Measurements from ENCODE around the gene TMEFF2.

Gene TMEFF2

DNA sequence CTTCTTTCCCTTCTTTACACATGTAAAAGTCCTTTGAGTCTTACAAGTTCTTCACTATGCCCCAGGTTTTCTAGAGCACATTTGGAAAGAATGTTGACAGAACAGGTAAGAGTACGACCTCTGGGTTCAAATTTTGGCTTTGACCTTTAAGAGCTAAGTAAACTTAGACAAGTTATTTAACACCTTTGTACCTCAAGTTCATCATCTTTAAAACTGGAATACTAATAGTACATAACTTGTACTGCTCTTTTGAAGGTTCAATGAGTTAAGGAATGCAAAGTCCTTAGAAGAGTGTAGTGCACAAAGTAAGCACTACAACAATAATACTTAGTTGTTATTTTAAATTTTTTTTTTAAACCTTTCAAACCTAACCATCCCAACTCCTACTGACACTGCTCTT, 156.6 kb downstream of the TMEFF2 start:
- TF ChIP-seq EZH2phosphoT487 (IDR thresholded peaks at IDR 0.05; ENCODE audit: borderline replicate concordance) = no peak
- TF ChIP-seq, protein P1, sequence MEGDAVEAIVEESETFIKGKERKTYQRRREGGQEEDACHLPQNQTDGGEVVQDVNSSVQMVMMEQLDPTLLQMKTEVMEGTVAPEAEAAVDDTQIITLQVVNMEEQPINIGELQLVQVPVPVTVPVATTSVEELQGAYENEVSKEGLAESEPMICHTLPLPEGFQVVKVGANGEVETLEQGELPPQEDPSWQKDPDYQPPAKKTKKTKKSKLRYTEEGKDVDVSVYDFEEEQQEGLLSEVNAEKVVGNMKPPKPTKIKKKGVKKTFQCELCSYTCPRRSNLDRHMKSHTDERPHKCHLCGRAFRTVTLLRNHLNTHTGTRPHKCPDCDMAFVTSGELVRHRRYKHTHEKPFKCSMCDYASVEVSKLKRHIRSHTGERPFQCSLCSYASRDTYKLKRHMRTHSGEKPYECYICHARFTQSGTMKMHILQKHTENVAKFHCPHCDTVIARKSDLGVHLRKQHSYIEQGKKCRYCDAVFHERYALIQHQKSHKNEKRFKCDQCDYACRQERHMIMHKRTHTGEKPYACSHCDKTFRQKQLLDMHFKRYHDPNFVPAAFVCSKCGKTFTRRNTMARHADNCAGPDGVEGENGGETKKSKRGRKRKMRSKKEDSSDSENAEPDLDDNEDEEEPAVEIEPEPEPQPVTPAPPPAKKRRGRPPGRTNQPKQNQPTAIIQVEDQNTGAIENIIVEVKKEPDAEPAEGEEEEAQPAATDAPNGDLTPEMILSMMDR (conservative IDR thresholded peaks at IDR 0.05; ENCODE audit: low read length) = no peak
- H3K4me1 ChIP-seq (ENCODE audit: insufficient read depth, low read length, poor library complexity, severe bottlenecking) = peaks cover 7% of the 10 kb centered on the region
- H3F3A ChIP-seq (ENCODE audit: low read depth) = no peaks in the 10 kb centered on the region

DNA sequence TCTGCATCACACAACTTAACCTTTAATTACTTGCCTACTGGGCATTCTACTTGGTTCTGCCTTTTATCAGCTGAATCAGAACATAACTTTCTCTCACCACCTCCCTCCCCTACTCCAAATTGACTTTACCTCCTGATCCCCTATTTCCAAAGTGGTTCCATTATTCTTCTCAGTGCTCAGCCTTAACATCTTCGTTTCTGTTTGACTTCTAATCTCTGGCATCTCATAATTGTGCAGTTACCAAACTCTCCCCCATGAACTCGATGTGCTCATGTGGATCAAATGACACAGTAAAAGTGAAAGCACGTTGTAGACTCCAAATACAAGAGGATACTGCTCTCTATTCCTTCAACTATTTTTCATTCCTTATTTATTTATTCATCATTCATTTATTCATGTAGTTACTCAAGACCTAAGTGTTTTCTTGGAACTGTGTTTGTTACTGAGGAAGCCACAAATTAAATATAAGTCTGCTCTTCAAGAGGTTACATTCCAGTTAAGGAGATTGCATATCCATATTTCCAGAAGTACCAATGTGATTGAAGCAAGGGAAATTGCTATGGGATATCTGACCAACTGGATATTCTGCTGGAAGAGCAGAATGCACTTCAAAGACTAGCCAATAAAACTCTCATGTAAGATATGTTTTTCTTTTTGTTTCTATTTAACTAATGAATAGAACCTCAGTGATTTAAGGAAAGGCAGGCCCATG, 158.8 kb downstream of the TMEFF2 start:
- H3K4me1 ChIP-seq (ENCODE audit: insufficient read depth, low read length, poor library complexity, severe bottlenecking) = peaks cover 7% of the 10 kb centered on the region
- H3K4me2 ChIP-seq (ENCODE audit: low read depth, low read length, poor library complexity, severe bottlenecking) = peak overlapping the region; percentile 53
- H3F3A ChIP-seq (ENCODE audit: low read depth) = no peaks in the 10 kb centered on the region
- no peak overlapping the region for H3K9ac ChIP-seq (ENCODE audit: low read depth, low read length, poor library complexity, severe bottlenecking)
- H3K79me2 ChIP-seq (ENCODE audit: insufficient read depth, low read length) = no peaks in the 10 kb centered on the region
- no peaks in the 10 kb centered on the region for H3K36me3 ChIP-seq (ENCODE audit: insufficient read depth, low read length)
- H2AFZ ChIP-seq (ENCODE audit: low read length) = peak overlapping the region; percentile 77
- no peaks in the 10 kb centered on the region for H4K20me1 ChIP-seq (ENCODE audit: insufficient read depth, low read length, poor library complexity, severe bottlenecking)
- no peaks in the 10 kb centered on the region for H3K9me3 ChIP-seq (ENCODE audit: insufficient read depth, low read depth, low read length)
- no peaks in the 10 kb centered on the region for H3K27me3 ChIP-seq (ENCODE audit: insufficient read depth, low read length, poor library complexity, severe bottlenecking)
- H3K4me3 ChIP-seq (ENCODE audit: low read length, poor library complexity, severe bottlenecking) = peak overlapping the region; percentile 37
- H3K9me2 ChIP-seq (replicated peaks; ENCODE audit: low read depth, low read length) = no peaks in the 10 kb centered on the region
- TF ChIP-seq, protein P1 (conservative IDR thresholded peaks at IDR 0.05; ENCODE audit: low read length) = no peak
- no peak for TF ChIP-seq EZH2phosphoT487 (IDR thresholded peaks at IDR 0.05; ENCODE audit: borderline replicate concordance)

More for the DNA sequence above, 156.6 kb downstream of the TMEFF2 start:
- no peaks in the 10 kb centered on the region for H4K20me1 ChIP-seq (ENCODE audit: insufficient read depth, low read length, poor library complexity, severe bottlenecking)
- no peaks in the 10 kb centered on the region for H3K9me2 ChIP-seq (replicated peaks; ENCODE audit: low read depth, low read length)
- H3K4me2 ChIP-seq (ENCODE audit: low read depth, low read length, poor library complexity, severe bottlenecking) = no peak overlapping the region
- no peaks in the 10 kb centered on the region for H3K27me3 ChIP-seq (ENCODE audit: insufficient read depth, low read length, poor library complexity, severe bottlenecking)
- H3K4me3 ChIP-seq (ENCODE audit: low read length, poor library complexity, severe bottlenecking) = no peak overlapping the region
- no peaks in the 10 kb centered on the region for H3K79me2 ChIP-seq (ENCODE audit: insufficient read depth, low read length)
- no peaks in the 10 kb centered on the region for H3K9me3 ChIP-seq (ENCODE audit: insufficient read depth, low read depth, low read length)
- H3K9ac ChIP-seq (ENCODE audit: low read depth, low read length, poor library complexity, severe bottlenecking) = no peak overlapping the region
- no peak overlapping the region for H2AFZ ChIP-seq (ENCODE audit: low read length)
- no peaks in the 10 kb centered on the region for H3K36me3 ChIP-seq (ENCODE audit: insufficient read depth, low read length)

DNA sequence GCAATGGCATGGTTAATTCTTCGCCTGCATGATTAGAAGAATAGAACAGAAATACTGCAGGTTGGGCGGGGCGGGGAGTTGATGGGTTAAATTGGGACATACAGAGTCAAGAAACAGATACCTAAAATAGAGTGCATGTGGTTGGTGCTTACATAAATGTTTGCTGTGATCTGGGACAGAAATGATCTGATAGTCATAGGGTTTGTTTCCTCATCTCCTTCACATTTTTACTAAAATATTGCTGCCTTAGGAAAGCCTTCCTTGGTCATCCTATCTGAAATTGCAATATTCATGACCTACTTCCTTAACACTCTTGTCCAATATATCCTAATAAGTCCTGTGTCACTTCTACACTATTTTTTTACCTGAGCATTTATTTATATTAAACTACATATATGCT, 163.9 kb downstream of the TMEFF2 start:
- H3F3A ChIP-seq (ENCODE audit: low read depth) = no peaks in the 10 kb centered on the region
- no peak overlapping the region for H2AFZ ChIP-seq (ENCODE audit: low read length)
- TF ChIP-seq, protein P1 (conservative IDR thresholded peaks at IDR 0.05; ENCODE audit: low read length) = no peak
- H3K36me3 ChIP-seq (ENCODE audit: insufficient read depth, low read length) = no peaks in the 10 kb centered on the region
- no peaks in the 10 kb centered on the region for H3K79me2 ChIP-seq (ENCODE audit: insufficient read depth, low read length)
- H4K20me1 ChIP-seq (ENCODE audit: insufficient read depth, low read length, poor library complexity, severe bottlenecking) = no peaks in the 10 kb centered on the region
- no peaks in the 10 kb centered on the region for H3K9me2 ChIP-seq (replicated peaks; ENCODE audit: low read depth, low read length)
- H3K4me2 ChIP-seq (ENCODE audit: low read depth, low read length, poor library complexity, severe bottlenecking) = no peak overlapping the region
- H3K9ac ChIP-seq (ENCODE audit: low read depth, low read length, poor library complexity, severe bottlenecking) = no peak overlapping the region
- H3K27me3 ChIP-seq (ENCODE audit: insufficient read depth, low read length, poor library complexity, severe bottlenecking) = no peaks in the 10 kb centered on the region
- H3K9me3 ChIP-seq (ENCODE audit: insufficient read depth, low read depth, low read length) = no peaks in the 10 kb centered on the region
- peaks cover 4% of the 10 kb centered on the region for H3K4me1 ChIP-seq (ENCODE audit: insufficient read depth, low read length, poor library complexity, severe bottlenecking)
- H3K4me3 ChIP-seq (ENCODE audit: low read length, poor library complexity, severe bottlenecking) = no peak overlapping the region

Data from Loucy (cell line).